NCI-H345 (cell line): ENCODE results near the gene MTG2.

Experiments
- DNase-seq: peaks from one replicate; lab custom pipeline; 2025; lab: John Stamatoyannopoulos, UW

MTG2 gene

DNA sequence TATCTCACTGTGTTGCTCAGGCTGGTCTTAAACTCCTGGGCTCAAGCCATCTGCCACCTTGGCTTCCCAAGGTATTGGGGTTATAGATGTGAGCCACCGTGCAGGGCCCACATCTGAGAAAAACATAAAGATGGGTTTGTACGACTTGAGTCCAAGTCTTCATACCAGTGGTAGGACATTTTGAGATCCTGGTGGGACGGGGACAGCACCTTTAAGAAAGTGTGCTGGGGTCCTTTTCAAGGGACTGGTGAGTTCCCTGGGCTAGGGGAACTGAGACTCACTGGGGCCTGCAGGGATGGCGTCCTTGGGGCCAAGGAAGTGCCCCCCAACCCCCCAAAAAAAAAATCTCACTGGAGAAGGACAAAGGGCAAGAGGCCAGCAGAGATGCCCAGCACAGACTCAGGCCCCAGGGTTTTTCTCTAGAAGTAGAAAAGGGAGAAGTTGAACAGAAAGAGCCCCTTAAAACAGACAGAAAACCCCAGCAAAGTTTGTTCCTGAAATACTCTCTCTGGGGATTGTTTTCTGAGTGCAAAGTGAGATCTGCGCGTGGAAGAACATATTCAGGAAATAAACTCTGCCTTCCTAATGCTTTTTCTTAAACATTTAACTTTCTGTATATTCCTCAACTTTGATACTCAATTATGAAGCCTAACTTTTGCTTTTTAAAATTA lies 66.2 kb downstream of the MTG2 start:
- no peak for DNase-seq

DNA sequence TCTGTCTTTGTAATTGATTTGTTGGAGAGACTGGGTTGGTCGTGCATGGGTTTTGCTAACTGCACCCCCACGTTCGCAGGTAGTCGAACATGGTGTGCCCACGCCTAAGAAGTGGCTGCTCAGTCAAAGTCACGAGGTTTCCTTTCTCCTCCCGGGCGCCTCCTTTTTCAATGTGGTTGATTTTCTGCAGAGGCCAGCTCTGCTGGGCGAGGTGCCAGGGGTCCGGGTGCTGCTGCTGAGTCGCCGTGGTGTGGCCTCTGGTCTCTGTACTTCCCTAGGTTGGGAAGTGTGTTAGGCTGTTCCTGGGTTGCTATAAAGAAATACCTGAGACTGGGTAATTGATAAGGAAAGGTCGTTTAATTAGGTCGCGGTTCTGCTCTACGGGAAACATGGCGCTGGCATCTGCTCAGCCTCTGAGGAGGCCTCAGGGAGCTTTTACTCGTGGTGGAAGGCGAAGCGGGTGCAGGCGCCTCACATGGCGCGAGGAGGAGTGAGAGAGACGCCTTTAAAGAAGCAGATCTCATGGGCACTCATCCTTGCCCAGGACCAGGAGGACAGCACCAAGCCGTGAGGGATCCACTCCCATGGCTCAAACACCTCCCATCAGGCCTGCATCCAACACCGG lies 69.6 kb downstream of the MTG2 start:
- no peak for DNase-seq
